Progenitor cell of endocrine pancreas (in vitro differentiated cells): Measurements from ENCODE around the gene CUX1. TPM values are rescaled to one million over a fixed set of nuclear protein-coding genes. Genes with fewer than 3 reads are reported as not detected.

Experiments used
- DNase-seq: peaks from one replicate; pipeline ENCODE4 v3.0.0; 2021; ENCODE audit warnings: low spot score; ENCODE audit not compliant: unreplicated experiment
- H3K27ac Mint-ChIP-seq: 2 replicates; pipeline ENCODE4 v1.8.0; 2021; ENCODE audit warnings: mild to moderate bottlenecking, moderate library complexity, mixed read lengths
- H3K27me3 Mint-ChIP-seq: 2 replicates; pipeline ENCODE4 v1.8.0; 2021; ENCODE audit warnings: mixed read lengths
- H3K36me3 Mint-ChIP-seq: 2 replicates; pipeline ENCODE4 v1.8.0; 2022; ENCODE audit warnings: mixed read lengths; ENCODE audit not compliant: insufficient read depth
- H3K4me1 Mint-ChIP-seq: 2 replicates; pipeline ENCODE4 v1.8.0; 2021; ENCODE audit warnings: low read depth, mixed read lengths
- H3K4me3 Mint-ChIP-seq: 2 replicates; pipeline ENCODE4 v1.8.0; 2021; ENCODE audit warnings: low read depth, mild to moderate bottlenecking, moderate library complexity, mixed read lengths
- H3K9me3 Mint-ChIP-seq: 2 replicates; pipeline ENCODE4 v1.8.0; 2021; ENCODE audit warnings: low read depth, mixed read lengths
- total RNA-seq: library from RNA; stranded (reverse); gene quantifications from 2 replicates; pipeline ENCODE4 v1.2.1, GENCODE V29; 2021
- TF ChIP-seq, protein P1 (sequence below): fragments of 200-600 bp; sonication (generic); IDR thresholded peaks from one replicate; pipeline ENCODE4 v1.5.0; 2021; ENCODE audit warnings: antibody characterized with exemption, mild to moderate bottlenecking; ENCODE audit not compliant: unreplicated experiment

The CUX1 gene
- total RNA-seq, 1 donor from 2014 or later = 103 TPM

DNA sequence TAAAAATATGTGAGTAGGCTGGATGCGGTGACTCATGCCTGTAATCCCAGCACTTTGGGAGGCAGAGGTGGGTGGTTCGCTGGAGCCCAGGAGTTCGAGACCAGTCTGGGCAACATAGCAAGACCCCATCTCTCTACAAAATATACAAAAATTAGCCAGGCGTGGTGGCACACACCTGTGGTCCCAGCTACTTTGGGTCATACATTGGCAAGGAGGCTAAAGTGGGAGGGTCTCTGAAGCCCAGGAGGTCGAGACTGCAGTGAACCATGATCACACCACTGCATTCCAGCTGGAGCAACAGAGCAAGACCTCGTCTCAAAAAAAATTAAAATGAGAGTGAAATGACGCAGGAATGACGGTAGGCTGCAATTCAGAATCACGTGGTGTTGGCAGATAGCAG, 404.5 kb downstream of the CUX1 start:
- no peaks in the 10 kb centered on the region for H3K9me3 Mint-ChIP-seq
- DNase-seq = no peak

DNA sequence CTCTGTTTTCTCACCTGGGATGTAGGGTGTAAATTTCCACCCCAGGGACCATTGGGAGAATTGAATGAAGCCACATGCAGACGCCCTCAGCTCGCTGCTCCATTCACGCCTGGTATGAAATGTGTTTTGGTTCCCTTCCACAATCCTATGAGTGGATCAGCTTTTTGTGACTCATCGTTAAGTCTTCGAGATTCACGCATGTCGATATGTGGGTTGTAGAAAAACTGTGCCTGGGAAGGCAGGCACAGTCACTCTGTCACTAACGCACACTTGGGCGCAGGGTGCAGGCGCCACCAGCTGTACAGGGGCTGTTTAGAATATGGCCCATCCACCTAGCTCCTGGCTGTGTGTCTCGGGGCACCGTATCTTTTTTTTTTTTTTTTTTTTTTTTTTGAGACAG, 405.0 kb downstream of the CUX1 start:
- Mint-ChIP-seq H3K4me1 (no peaks in the 10 kb centered on the region), H3K27me3 (no peaks in the 10 kb centered on the region), H3K4me3 (no peak overlapping the region), H3K27ac (no peak overlapping the region), H3K36me3 (peaks cover 3% of the 10 kb centered on the region), H3K9me3 (no peaks in the 10 kb centered on the region)
- TF ChIP-seq, protein P1, sequence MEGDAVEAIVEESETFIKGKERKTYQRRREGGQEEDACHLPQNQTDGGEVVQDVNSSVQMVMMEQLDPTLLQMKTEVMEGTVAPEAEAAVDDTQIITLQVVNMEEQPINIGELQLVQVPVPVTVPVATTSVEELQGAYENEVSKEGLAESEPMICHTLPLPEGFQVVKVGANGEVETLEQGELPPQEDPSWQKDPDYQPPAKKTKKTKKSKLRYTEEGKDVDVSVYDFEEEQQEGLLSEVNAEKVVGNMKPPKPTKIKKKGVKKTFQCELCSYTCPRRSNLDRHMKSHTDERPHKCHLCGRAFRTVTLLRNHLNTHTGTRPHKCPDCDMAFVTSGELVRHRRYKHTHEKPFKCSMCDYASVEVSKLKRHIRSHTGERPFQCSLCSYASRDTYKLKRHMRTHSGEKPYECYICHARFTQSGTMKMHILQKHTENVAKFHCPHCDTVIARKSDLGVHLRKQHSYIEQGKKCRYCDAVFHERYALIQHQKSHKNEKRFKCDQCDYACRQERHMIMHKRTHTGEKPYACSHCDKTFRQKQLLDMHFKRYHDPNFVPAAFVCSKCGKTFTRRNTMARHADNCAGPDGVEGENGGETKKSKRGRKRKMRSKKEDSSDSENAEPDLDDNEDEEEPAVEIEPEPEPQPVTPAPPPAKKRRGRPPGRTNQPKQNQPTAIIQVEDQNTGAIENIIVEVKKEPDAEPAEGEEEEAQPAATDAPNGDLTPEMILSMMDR = no peak
- DNase-seq = no peak

More for the DNA sequence above, 404.5 kb downstream of the CUX1 start:
- Mint-ChIP-seq H3K4me3 (no peak overlapping the region), H3K27me3 (no peaks in the 10 kb centered on the region), H3K4me1 (no peaks in the 10 kb centered on the region), H3K27ac (no peak overlapping the region), H3K36me3 (peaks cover 2% of the 10 kb centered on the region)
- TF ChIP-seq, protein P1 = no peak

DNA sequence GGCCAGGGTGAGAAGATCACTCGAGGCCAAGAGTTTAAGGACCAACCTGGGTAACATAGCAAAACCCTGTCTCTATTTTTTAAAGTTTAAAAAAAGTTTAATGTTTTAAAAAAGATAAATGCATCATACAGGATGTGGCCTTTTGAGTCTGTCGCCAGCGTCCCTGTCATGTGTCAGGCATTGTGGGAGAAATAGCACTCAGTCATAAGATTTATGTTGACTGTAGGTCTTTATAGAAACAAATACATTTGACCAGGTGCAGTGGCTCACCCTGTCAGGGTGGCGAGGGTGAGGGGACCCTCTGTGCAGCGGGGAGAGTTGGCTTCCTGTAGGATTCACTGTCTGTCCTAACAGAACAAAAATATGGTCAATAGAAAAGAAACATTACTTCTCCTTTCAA, 405.8 kb downstream of the CUX1 start:
- H3K27ac Mint-ChIP-seq = no peak overlapping the region
- no peaks in the 10 kb centered on the region for H3K9me3 Mint-ChIP-seq
- DNase-seq = no peak
- peaks cover 3% of the 10 kb centered on the region for H3K36me3 Mint-ChIP-seq
- H3K27me3 Mint-ChIP-seq = no peaks in the 10 kb centered on the region
- no peaks in the 10 kb centered on the region for H3K4me1 Mint-ChIP-seq
- no peak overlapping the region for H3K4me3 Mint-ChIP-seq
- TF ChIP-seq, protein P1 = no peak

- H3K4me1 Mint-ChIP-seq = no peaks in the 10 kb centered on the region
- TF ChIP-seq, protein P1 = no peak
- DNase-seq = no peak
- H3K27me3 Mint-ChIP-seq = no peaks in the 10 kb centered on the region
- H3K27ac Mint-ChIP-seq = peak overlapping the region; percentile 44
- no peak overlapping the region for H3K4me3 Mint-ChIP-seq
- H3K9me3 Mint-ChIP-seq = no peaks in the 10 kb centered on the region
- H3K36me3 Mint-ChIP-seq = peaks cover 3% of the 10 kb centered on the region
Observed at GRCh38 chr7:102225025-102225424, 407.6 kb downstream of the CUX1 start.

GRCh38 chr7:102227371-102227770, 409.9 kb downstream of the CUX1 start:
- TF ChIP-seq, protein P1 = no peak
- DNase-seq = no peak
- no peaks in the 10 kb centered on the region for H3K27me3 Mint-ChIP-seq
- H3K4me1 Mint-ChIP-seq = peaks cover under 1% of the 10 kb centered on the region
- H3K27ac Mint-ChIP-seq = no peak overlapping the region
- H3K9me3 Mint-ChIP-seq = no peaks in the 10 kb centered on the region
- peaks cover 3% of the 10 kb centered on the region for H3K36me3 Mint-ChIP-seq
- H3K4me3 Mint-ChIP-seq = no peak overlapping the region
